Measurements from ENCODE around the gene GALNT9. TPM values are rescaled to one million over a fixed set of nuclear protein-coding genes. Genes with fewer than 3 reads are reported as not detected.

Gene GALNT9
- total and polyA plus RNA-seq, 3 experiments from 2014 or later, result 0.18 TPM; not detected in 2

DNA sequence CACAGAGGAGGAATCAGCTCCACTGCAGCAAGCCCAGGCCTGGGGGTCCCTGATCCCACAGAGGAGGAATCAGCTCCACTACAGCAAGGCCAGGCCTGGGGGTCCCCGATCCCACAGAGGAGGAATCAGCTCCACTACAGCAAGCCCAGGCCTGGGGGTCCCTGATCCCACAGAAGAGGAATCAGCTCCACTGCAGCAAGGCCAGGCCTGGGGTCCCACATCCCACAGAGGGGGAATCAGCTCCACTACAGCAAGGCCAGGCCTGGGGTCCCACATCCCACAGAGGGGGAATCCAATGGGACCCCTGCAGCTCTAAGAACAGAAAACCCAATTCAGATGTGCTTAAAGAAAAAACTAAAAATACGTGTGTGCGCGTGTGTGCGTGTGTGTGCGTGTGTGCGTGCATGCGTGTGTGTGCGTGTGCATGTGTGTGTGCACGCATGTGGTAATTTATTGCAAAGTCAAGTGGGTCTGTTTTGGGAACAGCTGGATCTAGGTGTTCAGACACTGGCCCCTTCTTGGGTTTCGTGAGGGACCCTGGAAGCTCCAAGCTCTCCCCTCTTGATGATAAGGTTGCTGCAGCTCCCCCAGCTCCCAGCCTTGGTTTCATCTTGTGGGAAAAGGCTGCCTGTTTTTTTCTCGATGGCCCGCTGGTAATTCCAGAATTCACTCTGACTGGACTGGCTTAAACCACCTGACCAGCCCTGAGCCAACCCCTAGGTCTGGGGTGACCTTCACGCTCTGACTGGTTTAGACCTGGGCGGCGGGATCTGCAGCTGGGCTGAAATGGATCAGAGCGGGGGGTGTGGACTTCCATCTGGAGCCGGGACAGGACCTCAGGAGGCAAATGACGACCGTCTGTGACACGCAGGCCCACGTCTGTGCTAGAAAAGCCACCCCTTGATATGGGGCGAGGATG, 47.1 kb downstream of the GALNT9 start:
- Histone ChIP-seq H3K9me3 (ENCODE audit: low read length) (no peaks in the 10 kb centered on the region), H3K36me3 (ENCODE audit: insufficient read depth, low read length) (no peaks in the 10 kb centered on the region), H3K4me3 (ENCODE audit: low read length) (no peak overlapping the region), H3K27ac (ENCODE audit: low read depth, low read length) (no peak overlapping the region), H3K27me3 (ENCODE audit: insufficient read depth, low read length, poor library complexity, severe bottlenecking) (peaks cover 20% of the 10 kb centered on the region), H3K4me1 (ENCODE audit: insufficient read depth, low read length) (peaks cover 10% of the 10 kb centered on the region)
- ChIA-PET CTCF (interaction anchor here (1.1 kb wide), 1 partner anchor 332 kb away, joined by 3 read pairs; no protein-coding TSS in a partner anchor), POLR2A (no interaction called here)
- H3K27ac Mint-ChIP-seq, result no peak overlapping the region
- H3K9me3 Mint-ChIP-seq, result no peaks in the 10 kb centered on the region
- no peaks in the 10 kb centered on the region for H3K36me3 Mint-ChIP-seq
- H3K4me3 Mint-ChIP-seq, result no peak overlapping the region
- DNase-seq, result peak in 1 of 5 donors; percentile 35
- H3K27me3 Mint-ChIP-seq, result peaks cover 15 to 31% of the 10 kb centered on the region in 2 donors
- H3K4me1 Mint-ChIP-seq, result peaks cover 0 to 8% (median 5%) of the 10 kb centered on the region in 3 donors

DNA sequence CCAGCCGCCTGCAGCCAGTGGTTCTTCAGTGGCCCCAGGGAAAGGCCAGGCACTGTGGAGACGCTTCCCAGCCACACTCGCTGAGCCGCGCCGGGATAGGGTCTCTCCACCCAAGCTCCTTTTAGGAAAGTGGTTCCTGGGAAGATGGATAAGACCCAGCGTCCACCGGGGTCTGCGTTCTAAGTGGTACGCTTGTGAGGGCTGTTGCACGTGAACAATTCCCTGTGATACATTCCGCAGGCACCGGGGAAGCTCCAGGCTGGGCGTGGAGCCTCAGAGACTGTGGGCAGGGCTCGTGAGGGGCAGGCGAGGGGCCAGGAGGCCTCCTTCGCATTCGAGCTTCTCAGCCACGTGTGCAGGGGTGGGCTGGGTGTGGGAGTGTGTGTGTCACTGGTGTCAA, 48.4 kb downstream of the GALNT9 start:
- no peaks in the 10 kb centered on the region for H3K9me3 ChIP-seq (ENCODE audit: low read length)
- H3K4me1 ChIP-seq (ENCODE audit: insufficient read depth, low read length), result peaks cover 10% of the 10 kb centered on the region
- peak in 1 of 5 donors; percentile 32 for DNase-seq
- Mint-ChIP-seq H3K27me3 (peaks cover 13 to 32% of the 10 kb centered on the region in 2 donors), H3K4me1 (peaks cover 0 to 8% (median 5%) of the 10 kb centered on the region in 3 donors), H3K9me3 (no peaks in the 10 kb centered on the region), H3K4me3 (no peak overlapping the region), H3K27ac (no peak overlapping the region), H3K36me3 (no peaks in the 10 kb centered on the region)
- ChIA-PET CTCF (interaction anchor here (1.1 kb wide), 1 partner anchor 334 kb away, joined by 3 read pairs; no protein-coding TSS in a partner anchor), POLR2A (no interaction called here)
- no peak overlapping the region for H3K4me3 ChIP-seq (ENCODE audit: low read length)
- peaks cover 24% of the 10 kb centered on the region for H3K27me3 ChIP-seq (ENCODE audit: insufficient read depth, low read length, poor library complexity, severe bottlenecking)
- H3K27ac ChIP-seq (ENCODE audit: low read depth, low read length), result no peak overlapping the region
- no peaks in the 10 kb centered on the region for H3K36me3 ChIP-seq (ENCODE audit: insufficient read depth, low read length)

DNA sequence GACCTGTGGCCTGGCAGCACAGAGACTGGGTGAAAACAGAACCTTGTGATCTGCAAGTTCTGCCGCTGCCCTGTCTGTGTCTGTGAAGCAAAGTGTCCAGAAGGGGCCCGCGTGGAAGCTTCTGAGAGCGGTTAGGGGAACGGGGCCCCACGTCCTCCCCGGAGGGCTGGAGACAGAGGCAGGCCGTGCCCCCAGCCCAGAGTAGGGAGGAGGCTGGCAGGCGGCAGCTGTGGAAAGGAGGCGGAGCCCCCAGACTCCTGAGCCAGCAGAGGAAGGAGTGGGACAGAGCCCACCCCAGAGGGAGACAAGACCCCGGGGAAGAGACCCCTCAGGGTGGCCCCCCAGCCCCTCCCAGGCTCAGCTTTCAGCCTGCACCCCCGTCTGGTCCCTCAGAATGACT, 49.0 kb downstream of the GALNT9 start:
- Histone ChIP-seq H3K27ac (ENCODE audit: low read depth, low read length) (no peak overlapping the region), H3K36me3 (ENCODE audit: insufficient read depth, low read length) (no peaks in the 10 kb centered on the region), H3K9me3 (ENCODE audit: low read length) (no peaks in the 10 kb centered on the region), H3K4me1 (ENCODE audit: insufficient read depth, low read length) (peaks cover 10% of the 10 kb centered on the region), H3K4me3 (ENCODE audit: low read length) (no peak overlapping the region), H3K27me3 (ENCODE audit: insufficient read depth, low read length, poor library complexity, severe bottlenecking) (peaks cover 19% of the 10 kb centered on the region)
- Mint-ChIP-seq H3K4me1 (peaks cover 0 to 6% (median 5%) of the 10 kb centered on the region in 3 donors), H3K4me3 (no peak overlapping the region), H3K27me3 (peaks cover 13 to 31% of the 10 kb centered on the region in 2 donors), H3K27ac (no peak overlapping the region), H3K9me3 (no peaks in the 10 kb centered on the region), H3K36me3 (no peaks in the 10 kb centered on the region)
- POLR2A ChIA-PET, result no interaction called here
- CTCF ChIA-PET, result no interaction called here
- peak in 1 of 5 donors; percentile 25 for DNase-seq

DNA sequence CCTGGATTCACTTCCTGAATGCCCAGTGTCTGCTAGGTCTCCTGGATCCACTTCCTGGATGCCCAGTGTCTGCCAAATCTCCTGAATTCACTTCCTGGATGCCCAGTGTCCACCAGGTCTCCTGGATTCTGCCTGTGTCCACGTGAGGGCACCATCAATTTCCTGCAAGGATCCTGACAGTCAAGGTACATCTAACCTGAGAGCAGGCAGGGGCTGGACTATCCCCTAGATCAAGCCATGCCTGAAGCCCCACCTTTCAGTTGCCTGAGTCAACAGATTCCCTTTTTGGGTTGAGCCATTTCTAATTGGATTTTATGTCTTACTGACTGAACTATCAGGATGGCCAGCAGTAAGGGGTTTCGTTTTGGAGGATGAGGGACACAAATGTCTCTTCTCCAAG, 49.5 kb downstream of the GALNT9 start:
- Histone ChIP-seq H3K27me3 (ENCODE audit: insufficient read depth, low read length, poor library complexity, severe bottlenecking) (peaks cover 18% of the 10 kb centered on the region), H3K27ac (ENCODE audit: low read depth, low read length) (no peak overlapping the region), H3K9me3 (ENCODE audit: low read length) (no peaks in the 10 kb centered on the region), H3K4me3 (ENCODE audit: low read length) (no peak overlapping the region), H3K4me1 (ENCODE audit: insufficient read depth, low read length) (peaks cover 10% of the 10 kb centered on the region), H3K36me3 (ENCODE audit: insufficient read depth, low read length) (no peaks in the 10 kb centered on the region)
- Mint-ChIP-seq H3K4me3 (no peak overlapping the region), H3K4me1 (peaks cover 0 to 6% (median 5%) of the 10 kb centered on the region in 3 donors), H3K36me3 (no peaks in the 10 kb centered on the region), H3K27ac (no peak overlapping the region), H3K9me3 (no peaks in the 10 kb centered on the region), H3K27me3 (peaks cover 15 to 36% of the 10 kb centered on the region in 2 donors)
- DNase-seq, result peak in 1 of 5 donors; percentile 26
- CTCF ChIA-PET, result no interaction called here
- POLR2A ChIA-PET, result no interaction called here

DNA sequence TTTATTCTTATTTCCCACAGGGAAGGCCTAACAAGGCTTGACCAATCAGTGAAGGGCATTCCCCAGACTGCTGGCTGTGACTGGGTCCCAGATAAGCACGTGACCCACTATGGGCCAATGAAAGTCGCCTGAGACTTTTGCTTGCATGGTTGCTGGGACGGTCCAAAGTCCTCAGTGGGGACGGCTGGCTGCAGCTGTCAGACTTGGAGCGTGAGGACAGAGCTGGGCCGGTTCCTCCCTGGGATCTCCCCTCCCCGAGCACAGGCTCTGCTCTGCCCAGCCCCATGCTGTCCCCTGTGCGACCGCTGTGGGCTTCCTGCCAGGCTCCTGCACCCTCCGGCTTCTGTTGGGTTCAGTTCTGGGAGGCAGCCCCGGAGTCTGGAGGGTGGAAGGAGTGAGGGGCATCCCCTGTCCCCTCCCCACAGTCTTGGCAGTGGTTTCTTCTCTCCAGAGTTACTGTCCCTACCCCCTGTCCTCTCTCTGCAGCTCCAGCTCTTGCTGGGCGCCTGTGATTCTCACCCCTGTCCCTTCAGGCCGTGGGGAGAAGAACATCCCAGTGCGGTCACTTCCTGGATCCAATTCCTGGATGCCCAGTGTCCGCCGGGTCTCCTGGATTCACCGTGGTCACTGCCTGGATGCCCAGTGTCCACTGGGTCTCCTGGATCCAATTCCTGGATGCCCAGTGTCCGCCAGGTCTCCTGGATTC, 50.1 kb downstream of the GALNT9 start:
- ChIA-PET POLR2A (no interaction called here), CTCF (no interaction called here)
- DNase-seq, result peak in 1 of 5 donors; percentile 15
- no peaks in the 10 kb centered on the region for H3K9me3 Mint-ChIP-seq
- no peak overlapping the region for H3K4me3 ChIP-seq (ENCODE audit: low read length)
- H3K27me3 ChIP-seq (ENCODE audit: insufficient read depth, low read length, poor library complexity, severe bottlenecking), result peaks cover 14% of the 10 kb centered on the region
- H3K36me3 Mint-ChIP-seq, result no peaks in the 10 kb centered on the region
- H3K27me3 Mint-ChIP-seq, result peaks cover 13 to 40% of the 10 kb centered on the region in 2 donors
- H3K4me1 Mint-ChIP-seq, result peaks cover 0 to 4% (median 4%) of the 10 kb centered on the region in 3 donors
- peaks cover 10% of the 10 kb centered on the region for H3K4me1 ChIP-seq (ENCODE audit: insufficient read depth, low read length)
- H3K4me3 Mint-ChIP-seq, result no peak overlapping the region
- no peak overlapping the region for H3K27ac Mint-ChIP-seq
- H3K36me3 ChIP-seq (ENCODE audit: insufficient read depth, low read length), result no peaks in the 10 kb centered on the region
- H3K9me3 ChIP-seq (ENCODE audit: low read length), result no peaks in the 10 kb centered on the region
- H3K27ac ChIP-seq (ENCODE audit: low read depth, low read length), result no peak overlapping the region

DNA sequence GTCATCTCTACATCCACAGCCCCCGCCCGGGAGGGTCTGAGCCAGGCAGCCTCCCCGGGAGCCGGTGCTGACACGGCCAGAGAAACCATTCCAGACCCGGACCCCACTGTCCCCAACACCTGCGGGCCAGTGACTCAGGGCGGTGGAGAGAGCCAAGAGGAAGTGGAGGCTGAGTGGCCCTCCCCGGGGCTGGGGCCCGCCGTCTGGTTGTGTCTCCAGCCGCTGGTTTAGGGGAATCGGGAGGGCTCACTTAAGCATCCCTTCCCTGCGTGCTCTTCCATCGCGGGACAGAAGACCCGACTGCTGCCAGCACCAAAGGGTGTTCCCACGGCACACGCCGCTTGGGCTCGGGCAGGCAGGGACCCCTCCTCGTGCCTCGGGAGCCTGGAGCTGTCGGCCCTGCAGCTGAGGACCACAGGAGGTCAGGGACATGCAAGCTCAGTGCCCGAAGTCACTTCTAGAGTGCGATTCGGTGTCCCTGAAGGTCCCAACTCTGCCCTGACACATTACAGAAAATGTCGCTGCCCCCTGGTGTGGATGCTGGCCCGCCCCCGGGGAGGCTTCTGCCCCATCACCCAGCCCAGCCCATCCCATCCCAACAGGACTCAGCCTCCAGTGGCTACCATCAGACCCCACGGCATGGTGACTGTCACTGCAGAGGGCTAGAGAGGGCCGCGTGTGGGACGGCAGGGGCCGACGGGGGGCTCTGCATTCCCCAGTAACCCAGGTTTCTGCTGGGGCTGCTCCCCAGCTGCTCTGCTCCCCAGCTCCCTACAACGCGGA, 50.8 kb downstream of the GALNT9 start:
- Histone ChIP-seq H3K4me1 (ENCODE audit: insufficient read depth, low read length) (peaks cover 10% of the 10 kb centered on the region), H3K27ac (ENCODE audit: low read depth, low read length) (no peak overlapping the region), H3K4me3 (ENCODE audit: low read length) (no peak overlapping the region), H3K36me3 (ENCODE audit: insufficient read depth, low read length) (no peaks in the 10 kb centered on the region), H3K9me3 (ENCODE audit: low read length) (no peaks in the 10 kb centered on the region), H3K27me3 (ENCODE audit: insufficient read depth, low read length, poor library complexity, severe bottlenecking) (peaks cover 12% of the 10 kb centered on the region)
- peaks cover 10 to 33% of the 10 kb centered on the region in 2 donors for H3K27me3 Mint-ChIP-seq
- no peaks in the 10 kb centered on the region for H3K9me3 Mint-ChIP-seq
- no peaks in the 10 kb centered on the region for H3K36me3 Mint-ChIP-seq
- POLR2A ChIA-PET, result no interaction called here
- no peak for DNase-seq
- no peak overlapping the region for H3K27ac Mint-ChIP-seq
- H3K4me3 Mint-ChIP-seq, result no peak overlapping the region
- CTCF ChIA-PET, result no interaction called here
- no peaks in the 10 kb centered on the region for H3K4me1 Mint-ChIP-seq

DNA sequence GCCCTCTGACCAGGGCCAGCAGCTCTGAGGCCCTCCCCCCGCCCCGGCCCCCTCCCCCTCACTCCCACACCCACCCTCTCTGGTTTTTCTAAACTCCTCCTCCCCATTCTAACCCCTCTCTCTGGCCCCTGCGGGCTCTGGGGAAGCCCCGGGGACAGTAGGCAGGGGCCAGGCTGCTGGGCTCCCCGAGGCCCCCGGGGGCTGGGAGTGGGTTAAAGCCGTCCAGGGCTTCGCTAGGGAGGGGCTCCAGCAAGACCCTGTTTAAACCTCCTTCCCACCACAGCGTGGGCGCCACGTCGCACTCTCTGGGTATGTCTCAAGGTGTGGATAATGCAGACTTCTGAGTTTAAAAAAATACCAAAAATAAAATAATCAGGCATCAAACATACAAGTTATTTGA, 51.4 kb downstream of the GALNT9 start:
- no peaks in the 10 kb centered on the region for H3K9me3 ChIP-seq (ENCODE audit: low read length)
- no peaks in the 10 kb centered on the region for H3K9me3 Mint-ChIP-seq
- H3K4me1 ChIP-seq (ENCODE audit: insufficient read depth, low read length), result peaks cover 6% of the 10 kb centered on the region
- H3K27me3 ChIP-seq (ENCODE audit: insufficient read depth, low read length, poor library complexity, severe bottlenecking), result peaks cover 12% of the 10 kb centered on the region
- H3K36me3 Mint-ChIP-seq, result no peaks in the 10 kb centered on the region
- H3K27me3 Mint-ChIP-seq, result peaks cover 10 to 33% of the 10 kb centered on the region in 2 donors
- no peak overlapping the region for H3K4me3 Mint-ChIP-seq
- H3K27ac Mint-ChIP-seq, result no peak overlapping the region
- ChIA-PET POLR2A (interaction anchor here (0.6 kb wide), 1 partner anchor 119 kb away, joined by 3 read pairs; no protein-coding TSS in a partner anchor), CTCF (no interaction called here)
- no peak for DNase-seq
- no peak overlapping the region for H3K4me3 ChIP-seq (ENCODE audit: low read length)
- no peaks in the 10 kb centered on the region for H3K36me3 ChIP-seq (ENCODE audit: insufficient read depth, low read length)
- no peak overlapping the region for H3K27ac ChIP-seq (ENCODE audit: low read depth, low read length)
- H3K4me1 Mint-ChIP-seq, result no peaks in the 10 kb centered on the region
